UCSD-AML1 (cell line): ENCODE data around the gene CTAG1B.
"Not testable (repeated sequence)": the region's sequence is repeated elsewhere in the genome, so short reads cannot be mapped to it uniquely, and the experiment has no call there.

Experiments
- DNase-seq: peaks from one replicate; lab custom pipeline; 2025; ENCODE audit not compliant: unreplicated experiment; lab: John Stamatoyannopoulos, UW

Gene CTAG1B

GRCh38 chrX:154619182-154619581 is at the start of gene CTAG1B:
Gene CTAG1B (minus strand): TSS chrX:154619282. CDS start chrX:154619218, 64 bp downstream.
- not testable (repeated sequence) for DNase-seq

- no peak for DNase-seq
Measured at GRCh38 chrX:154661899-154662298, 42.8 kb upstream of the CTAG1B start.

GRCh38 chrX:154661170-154661569 is 42.1 kb upstream of the CTAG1B start:
- no peak for DNase-seq

GRCh38 chrX:154660541-154660940 is 41.5 kb upstream of the CTAG1B start:
- no peak for DNase-seq

GRCh38 chrX:154658957-154659356 is 39.9 kb upstream of the CTAG1B start:
- DNase-seq: no peak

- no peak for DNase-seq
Measured at GRCh38 chrX:154658187-154658586, 39.1 kb upstream of the CTAG1B start.

GRCh38 chrX:154657226-154657805 is 38.2 kb upstream of the CTAG1B start:
- DNase-seq: no peak

GRCh38 chrX:154655786-154656185 is 36.7 kb upstream of the CTAG1B start:
- DNase-seq: no peak

GRCh38 chrX:154655346-154655745 is 36.3 kb upstream of the CTAG1B start:
- no peak for DNase-seq

GRCh38 chrX:154654925-154655324 is 35.8 kb upstream of the CTAG1B start:
- DNase-seq: no peak

- no peak for DNase-seq
Measured at GRCh38 chrX:154654372-154654771, 35.3 kb upstream of the CTAG1B start.

GRCh38 chrX:154653413-154653812 is 34.3 kb upstream of the CTAG1B start, which contains the start of gene CTAG2:
Gene CTAG2 (minus strand): TSS chrX:154653579. CDS start chrX:154653515, 64 bp downstream.
- DNase-seq: not testable (repeated sequence)

GRCh38 chrX:154653048-154653401 is 33.9 kb upstream of the CTAG1B start:
- DNase-seq: no peak

- no peak for DNase-seq
Measured at GRCh38 chrX:154652311-154653047, 33.4 kb upstream of the CTAG1B start.

GRCh38 chrX:154650221-154650510 is 31.1 kb upstream of the CTAG1B start:
- DNase-seq: no peak

GRCh38 chrX:154649503-154650220 is 30.6 kb upstream of the CTAG1B start:
- no peak for DNase-seq

GRCh38 chrX:154648931-154649330 is 29.8 kb upstream of the CTAG1B start:
- no peak for DNase-seq

GRCh38 chrX:154645745-154646378 is 26.8 kb upstream of the CTAG1B start:
- not testable (repeated sequence) for DNase-seq

- DNase-seq: not testable (repeated sequence)
Measured at GRCh38 chrX:154643708-154644107, 24.6 kb upstream of the CTAG1B start.

- DNase-seq: not testable (repeated sequence)
Measured at GRCh38 chrX:154641740-154642139, 22.7 kb upstream of the CTAG1B start.

GRCh38 chrX:154633661-154634060 is 14.6 kb upstream of the CTAG1B start:
- DNase-seq: not testable (repeated sequence)

- not testable (repeated sequence) for DNase-seq
Measured at GRCh38 chrX:154630949-154631348, 11.9 kb upstream of the CTAG1B start.
